Fibroblast of pulmonary artery (primary cell): Measurements from ENCODE around the gene ZNF14.
"Not testable (repeated sequence)": the region's sequence is repeated elsewhere in the genome, so short reads cannot be mapped to it uniquely, and the experiment has no call there.

Experiments
- DNase-seq: peaks from one replicate; pipeline ENCODE4 v3.0.0-alpha.2; 2010; ENCODE audit warnings: low read depth
- H3K4me3 ChIP-seq: replicated peaks from 2 replicates; pipeline ENCODE4 v1.5.1; 2011; ENCODE audit warnings: low read depth, mild to moderate bottlenecking, control low read depth, low read length, moderate library complexity
- CTCF ChIP-seq: IDR thresholded peaks from 2 replicates; pipeline ENCODE4 v1.5.1; 2011; ENCODE audit warnings: mild to moderate bottlenecking, control low read depth, low read length, inconsistent platforms; ENCODE audit errors: missing control alignments

The ZNF14 gene

GRCh38 chr19:19732579-19733501 lies at the start of gene ZNF14:
Gene ZNF14 (minus strand): TSS chr19:19733112. CDS start chr19:19732958, 154 bp downstream.
- TF ChIP-seq CTCF: peak; percentile 15
- DNase-seq: peak; percentile 94
- H3K4me3 ChIP-seq: peak within 1 kb of the TSS; percentile 98

- not testable (repeated sequence) for H3K4me3 ChIP-seq, DNase-seq
Observed at GRCh38 chr19:19781791-19782190, 48.9 kb upstream of the ZNF14 start.

- H3K4me3 ChIP-seq: no peak overlapping the region
- DNase-seq: no peak
- TF ChIP-seq CTCF: no peak
Observed at GRCh38 chr19:19778666-19779065, 45.8 kb upstream of the ZNF14 start.

- H3K4me3 ChIP-seq: peak overlapping the region; percentile 94
- no peak for TF ChIP-seq CTCF
- no peak for DNase-seq
Observed at GRCh38 chr19:19777692-19778091, 44.8 kb upstream of the ZNF14 start.

- DNase-seq: peak; percentile 99
- H3K4me3 ChIP-seq: peak overlapping the region; percentile 94
- no peak for TF ChIP-seq CTCF
Observed at GRCh38 chr19:19776206-19777008, 43.5 kb upstream of the ZNF14 start.

GRCh38 chr19:19775891-19776205 lies 42.9 kb upstream of the ZNF14 start:
- peak overlapping the region; percentile 94 for H3K4me3 ChIP-seq
- no peak for TF ChIP-seq CTCF
- no peak for DNase-seq

- H3K4me3 ChIP-seq: no peak overlapping the region
- no peak for TF ChIP-seq CTCF
- DNase-seq: no peak
Observed at GRCh38 chr19:19774354-19775033, 41.6 kb upstream of the ZNF14 start.

- not testable (repeated sequence) for DNase-seq, H3K4me3 ChIP-seq
Observed at GRCh38 chr19:19771963-19772362, 39.1 kb upstream of the ZNF14 start.

- not testable (repeated sequence) for DNase-seq, H3K4me3 ChIP-seq
Observed at GRCh38 chr19:19769971-19770370, 37.1 kb upstream of the ZNF14 start.
